HS-5 (cell line): Measurements from ENCODE around the gene PLEKHH2.
A peak's percentile ranks its signal among the peaks of the same experiment; 100 is the strongest.
"Not testable (repeated sequence)": the region's sequence is repeated elsewhere in the genome, so short reads cannot be mapped to it uniquely, and the experiment has no call there.

Experiments used
- DNase-seq: peaks from one replicate; pipeline ENCODE4 v3.0.0-alpha.2; 2012; ENCODE audit warnings: low read depth

The PLEKHH2 gene

DNA sequence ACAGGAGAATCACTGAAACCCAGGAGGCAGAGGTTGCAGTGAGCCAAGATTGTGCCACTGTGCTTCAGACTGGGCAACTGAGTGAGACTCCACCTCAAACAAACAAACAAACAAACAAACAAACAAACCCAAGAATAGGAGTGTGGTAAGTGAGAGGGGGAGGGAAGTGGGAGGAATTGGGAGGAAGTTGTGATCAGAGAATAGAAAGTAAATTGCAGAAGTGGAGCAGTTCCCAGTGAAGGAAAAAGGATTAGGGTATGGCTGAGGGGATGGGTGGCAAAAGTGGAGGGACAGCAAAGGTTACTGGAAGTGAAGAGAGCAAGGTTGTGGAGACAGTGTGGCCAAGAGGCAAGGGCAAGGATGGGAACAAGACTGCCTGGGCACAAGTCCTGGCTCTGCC lies 80.3 kb downstream of the PLEKHH2 start:
- DNase-seq, result no peak

DNA sequence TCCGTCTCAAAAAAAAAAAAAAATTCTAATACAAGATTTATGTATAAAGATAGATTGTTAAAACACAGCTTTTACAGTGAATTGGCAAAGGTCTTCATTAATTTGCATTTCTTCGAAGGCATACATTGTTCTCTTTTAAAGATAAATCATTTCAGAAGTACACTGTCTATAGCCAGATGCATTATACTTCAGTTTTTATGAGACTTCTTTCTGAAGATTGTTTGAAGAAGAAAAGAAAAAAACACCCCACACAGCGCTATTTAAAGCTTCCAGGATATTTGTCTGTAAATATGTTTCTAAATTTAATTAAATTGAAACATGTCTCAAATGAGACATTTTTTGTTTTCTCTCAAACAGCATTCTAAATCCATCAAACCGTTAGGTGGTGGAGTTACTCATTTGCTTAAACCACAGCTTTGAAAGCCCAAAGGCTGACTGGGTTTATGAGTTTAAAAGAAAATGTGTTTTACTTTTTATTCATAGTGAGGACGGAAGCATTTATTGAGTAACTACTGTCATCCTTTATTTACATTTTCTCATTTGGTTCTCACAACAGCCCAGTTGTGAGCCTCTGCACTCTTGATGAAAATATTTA lies 81.6 kb downstream of the PLEKHH2 start:
- DNase-seq, result no peak

GRCh38 chr2:43724728-43725526 lies 87.9 kb downstream of the PLEKHH2 start:
- no peak for DNase-seq

GRCh38 chr2:43725711-43726246 lies 88.7 kb downstream of the PLEKHH2 start:
- DNase-seq, result no peak

DNA sequence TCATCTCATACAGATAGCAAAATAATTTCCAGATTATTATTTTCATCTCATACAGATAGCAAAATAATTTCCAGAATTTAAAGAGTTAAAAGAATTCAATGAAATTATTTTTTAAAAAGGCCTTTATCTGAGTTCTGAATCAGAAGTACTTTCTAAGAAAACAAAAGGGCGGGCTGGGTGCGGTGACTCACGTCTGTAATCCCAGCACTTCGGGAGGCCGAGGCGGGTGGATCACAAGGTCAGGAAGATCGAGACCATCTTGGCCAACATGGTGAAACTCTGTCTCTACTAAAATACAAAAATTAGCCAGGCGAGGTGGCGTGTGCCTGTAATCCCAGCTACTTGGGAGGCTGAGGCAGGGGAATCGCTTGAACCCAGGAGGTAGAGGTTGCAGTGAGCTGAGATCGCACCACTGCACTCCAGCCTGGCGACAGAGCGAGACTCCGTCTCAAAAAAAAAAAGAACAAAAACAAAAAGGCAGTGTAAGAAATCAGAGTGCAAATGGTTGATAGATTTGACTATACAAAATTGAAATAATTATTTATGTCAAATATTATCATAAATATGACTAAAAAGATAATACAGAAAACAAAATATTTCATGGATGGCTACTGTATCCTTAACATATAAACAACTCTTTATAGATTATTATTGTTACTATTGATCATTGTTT lies 90.0 kb downstream of the PLEKHH2 start:
- not testable (repeated sequence) for DNase-seq

DNA sequence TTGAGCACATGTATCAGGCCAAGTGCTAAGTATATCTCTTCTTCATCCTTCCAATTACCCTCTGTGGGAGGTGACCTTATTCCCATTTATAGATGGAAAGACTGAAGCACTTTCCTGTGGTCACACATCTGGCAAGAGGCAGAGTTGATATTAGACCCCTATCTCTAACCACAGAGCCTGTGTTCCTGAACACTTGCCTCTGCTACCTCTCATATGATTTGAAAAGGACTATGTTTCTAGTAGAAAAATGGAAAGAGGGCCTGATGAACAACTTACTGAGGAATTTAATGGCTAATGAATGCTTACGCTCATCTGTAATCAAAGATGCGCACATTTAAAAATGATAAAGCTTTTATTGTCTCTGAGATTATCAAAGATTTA lies 90.6 kb downstream of the PLEKHH2 start:
- DNase-seq, result no peak

DNA sequence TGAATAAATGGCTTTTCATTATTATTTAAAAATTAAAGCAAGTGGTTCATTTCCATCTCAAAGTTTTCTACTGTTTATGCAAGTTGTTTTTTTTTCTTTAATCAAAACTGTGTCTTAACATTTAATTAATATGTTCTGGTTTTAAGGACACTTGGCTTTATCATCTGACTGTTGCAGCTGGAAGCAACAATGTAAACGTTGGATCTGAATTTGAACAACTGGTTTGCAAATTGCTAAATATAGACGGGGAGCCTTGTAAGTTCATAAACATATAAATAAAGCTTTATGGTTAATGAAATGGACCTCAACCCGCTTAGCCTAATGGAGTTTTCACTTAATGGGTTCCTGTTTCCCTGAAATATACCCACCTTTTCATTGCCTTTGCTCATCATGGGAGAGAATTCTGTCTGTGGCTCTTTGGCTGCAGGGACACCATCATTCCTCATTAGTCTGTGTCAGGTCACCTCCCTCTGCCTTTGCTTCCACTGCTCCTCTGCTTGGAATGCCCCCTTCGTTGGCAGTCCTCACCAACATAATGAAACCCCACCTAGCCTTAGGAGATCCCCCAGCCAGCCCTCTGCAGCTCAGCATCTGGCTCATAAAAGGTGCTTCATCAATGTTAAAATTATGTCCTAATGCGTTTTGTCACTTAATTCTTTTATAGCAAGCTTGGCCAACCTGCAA lies 92.6 kb downstream of the PLEKHH2 start:
- no peak for DNase-seq

DNA sequence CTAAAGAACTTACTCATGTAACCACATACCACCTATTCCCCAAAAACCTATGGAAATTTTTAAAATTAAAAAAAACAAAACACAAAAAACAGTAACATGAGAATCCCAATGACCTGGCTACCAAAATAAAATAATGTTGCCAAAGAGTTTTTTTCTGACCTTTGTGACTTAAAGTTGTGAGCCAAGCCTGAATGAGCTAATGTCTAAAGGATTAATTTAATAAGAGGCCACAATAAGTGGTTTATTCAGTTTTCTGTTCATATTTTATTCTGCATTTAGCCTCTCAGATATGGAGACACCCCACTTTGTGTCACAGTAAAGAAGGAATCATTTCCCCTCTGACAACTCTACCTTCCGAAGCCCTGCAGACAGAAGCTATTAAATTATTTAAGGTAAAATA lies 94.2 kb downstream of the PLEKHH2 start:
- DNase-seq, result no peak

DNA sequence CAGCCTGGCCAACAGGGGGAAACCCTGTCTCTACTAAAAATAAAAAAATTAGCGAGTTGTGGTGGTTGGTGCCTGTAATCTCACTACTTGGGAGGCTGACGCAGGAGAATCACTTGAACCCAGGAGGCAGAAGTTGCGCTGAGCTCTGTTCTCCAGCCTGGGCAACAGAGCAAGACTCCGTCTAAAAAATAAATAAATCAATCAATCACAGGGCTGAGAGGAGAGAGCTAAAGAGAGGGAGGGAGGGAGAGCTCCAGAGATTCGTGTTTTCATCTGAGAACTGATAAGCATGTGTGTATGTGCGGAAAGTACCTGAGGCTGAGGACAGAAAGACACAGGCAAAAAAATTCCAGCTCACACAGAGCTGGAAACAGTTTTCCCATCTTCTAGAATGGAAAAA lies 99.6 kb downstream of the PLEKHH2 start:
- no peak for DNase-seq

DNA sequence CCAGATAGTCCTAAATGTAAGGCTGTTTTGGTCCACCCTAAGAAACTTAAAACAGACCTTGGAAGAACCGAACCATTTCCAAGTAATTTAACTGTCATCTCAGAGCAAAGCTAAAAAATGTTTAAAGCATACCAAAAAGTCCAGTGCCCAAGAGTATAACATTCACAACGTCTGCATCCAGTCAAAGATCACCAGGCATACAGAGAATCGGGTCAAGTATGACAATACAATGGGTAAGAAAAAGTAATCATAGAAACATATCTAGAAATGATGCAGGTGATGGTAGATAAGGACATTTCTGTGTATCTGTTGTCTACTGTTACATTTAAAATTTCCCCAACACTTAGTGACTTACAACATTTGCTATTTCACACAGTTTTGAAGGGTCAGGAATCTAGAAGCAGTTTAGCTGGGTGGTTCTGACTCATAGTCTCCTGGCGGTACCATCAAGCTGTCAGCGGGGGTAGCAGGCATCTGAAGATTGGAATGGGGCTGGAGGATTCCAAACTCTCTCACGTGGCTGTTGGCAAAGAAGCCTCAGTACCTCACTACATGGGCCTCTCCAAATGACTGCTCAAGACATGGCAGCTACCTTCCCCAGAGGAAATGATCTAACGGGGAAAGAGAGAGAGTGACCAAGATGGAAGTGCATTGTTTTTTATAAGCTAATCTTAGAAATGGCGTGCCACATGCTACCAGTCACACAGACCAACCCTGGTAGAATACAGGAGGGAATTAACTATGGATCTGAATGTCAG lies 100.2 kb downstream of the PLEKHH2 start:
- DNase-seq, result peak; percentile 62

DNA sequence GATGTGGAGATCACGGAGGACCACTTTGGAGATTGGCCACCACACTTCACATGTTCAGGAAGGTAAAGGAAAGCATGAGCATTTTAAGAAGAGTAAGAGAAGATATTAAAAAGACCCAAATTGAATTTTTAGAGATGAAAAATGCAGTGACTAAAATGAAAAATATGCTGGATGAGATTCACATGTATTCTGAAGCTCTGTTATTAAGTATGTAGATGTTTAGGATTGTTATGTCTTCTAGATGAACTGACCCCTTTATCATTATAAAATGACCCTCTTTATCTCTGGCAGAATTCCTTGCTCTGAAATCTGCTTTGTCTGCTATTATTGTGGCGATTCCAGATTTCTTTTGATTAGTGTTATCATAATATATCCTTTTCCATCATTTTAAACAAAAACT lies 100.8 kb downstream of the PLEKHH2 start:
- no peak for DNase-seq

GRCh38 chr2:43738257-43738656 lies 101.2 kb downstream of the PLEKHH2 start:
- DNase-seq, result no peak

GRCh38 chr2:43743706-43744105 lies 106.6 kb downstream of the PLEKHH2 start:
- DNase-seq, result no peak

GRCh38 chr2:43745457-43745856 lies 108.4 kb downstream of the PLEKHH2 start:
- no peak for DNase-seq

GRCh38 chr2:43748333-43748732 lies 111.3 kb downstream of the PLEKHH2 start:
- DNase-seq, result no peak

DNA sequence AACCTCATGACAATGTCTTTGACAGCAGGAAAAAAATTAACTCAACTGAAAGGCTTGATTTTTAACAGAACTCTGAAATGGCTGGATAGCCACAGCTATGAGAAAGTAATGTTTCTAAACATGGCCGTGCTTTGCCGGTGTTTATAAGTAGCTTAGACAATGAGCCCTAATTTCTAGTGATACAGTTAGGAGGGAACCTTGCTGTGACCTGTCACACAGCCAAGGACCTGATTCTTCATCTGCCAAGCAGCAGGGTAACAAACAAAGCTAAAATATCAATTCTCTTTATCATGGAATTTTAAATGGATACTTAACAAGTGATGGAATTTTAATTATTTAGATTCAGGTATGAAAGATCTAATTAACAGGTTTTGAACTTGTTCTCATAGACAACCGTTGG lies 112.5 kb downstream of the PLEKHH2 start:
- no peak for DNase-seq

DNA sequence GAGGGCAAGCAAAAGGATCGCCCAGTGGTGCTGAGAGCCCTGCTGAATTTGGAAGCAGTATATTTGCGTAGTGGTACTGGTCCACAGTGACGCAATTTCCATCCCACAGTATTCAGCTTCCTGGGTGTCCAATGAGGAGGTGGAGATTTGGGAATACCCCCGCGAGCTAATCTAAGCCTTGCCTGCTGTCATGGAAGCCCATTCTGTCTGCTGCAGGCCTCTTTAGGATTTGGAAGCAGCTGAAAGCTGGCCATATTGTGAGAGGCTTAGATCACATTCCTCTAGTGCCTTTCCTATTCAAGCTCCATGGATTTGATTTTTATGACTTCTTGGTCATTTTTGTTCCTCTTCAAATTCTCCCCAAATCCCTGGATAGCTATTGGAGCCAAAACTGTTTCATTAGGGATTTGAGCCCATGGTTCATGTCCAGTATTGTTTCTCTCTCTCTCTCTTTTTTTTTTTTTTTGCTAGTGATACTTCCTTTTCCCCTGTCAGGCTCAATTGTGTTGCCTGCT lies 114.5 kb downstream of the PLEKHH2 start:
- DNase-seq, result no peak

DNA sequence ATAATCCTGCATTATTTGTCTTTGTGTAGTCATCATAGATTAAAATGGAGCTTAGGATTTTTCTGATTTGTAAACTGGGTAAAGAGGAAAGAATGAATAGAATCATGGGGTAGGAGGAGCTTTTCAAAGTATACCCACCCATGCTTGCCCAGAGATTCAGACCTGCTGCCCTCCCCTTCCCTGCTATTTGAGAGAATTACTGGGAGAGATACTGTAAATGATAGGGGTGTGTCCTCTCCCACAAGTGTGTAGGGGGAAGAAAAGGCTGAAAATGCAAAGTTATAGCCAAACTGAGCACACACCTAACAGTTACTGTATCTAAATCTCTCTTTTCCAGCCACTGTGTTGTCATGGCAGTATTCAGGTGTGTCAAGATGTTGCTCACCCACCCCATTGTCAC lies 115.2 kb downstream of the PLEKHH2 start:
- DNase-seq, result no peak

- no peak for DNase-seq
Measured at GRCh38 chr2:43754180-43754579, 117.1 kb downstream of the PLEKHH2 start.

GRCh38 chr2:43758739-43759138 lies 121.7 kb downstream of the PLEKHH2 start:
- DNase-seq, result no peak

- DNase-seq, result peak; percentile 50
Measured at GRCh38 chr2:43759195-43759594, 122.1 kb downstream of the PLEKHH2 start.

DNA sequence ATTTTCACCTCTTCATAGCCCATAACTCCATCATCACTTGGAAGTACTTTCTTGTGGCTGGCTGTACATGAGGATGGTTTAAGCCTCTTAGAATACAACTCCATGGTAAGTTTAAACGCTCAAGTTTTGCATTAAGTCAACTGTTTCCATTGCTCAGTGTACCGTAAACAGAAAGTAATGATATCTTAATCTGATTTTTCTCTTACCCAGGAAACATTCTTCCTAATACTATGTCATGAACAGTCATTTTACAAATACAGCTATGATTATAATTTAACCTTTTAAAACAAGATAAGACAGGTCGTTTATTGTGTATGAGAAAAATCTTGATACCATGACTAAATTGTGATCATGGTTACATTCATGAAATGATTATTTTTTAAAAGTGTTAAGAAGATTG lies 125.2 kb downstream of the PLEKHH2 start:
- DNase-seq, result no peak
